Measurements from ENCODE around the gene LCAT.

The LCAT gene

DNA sequence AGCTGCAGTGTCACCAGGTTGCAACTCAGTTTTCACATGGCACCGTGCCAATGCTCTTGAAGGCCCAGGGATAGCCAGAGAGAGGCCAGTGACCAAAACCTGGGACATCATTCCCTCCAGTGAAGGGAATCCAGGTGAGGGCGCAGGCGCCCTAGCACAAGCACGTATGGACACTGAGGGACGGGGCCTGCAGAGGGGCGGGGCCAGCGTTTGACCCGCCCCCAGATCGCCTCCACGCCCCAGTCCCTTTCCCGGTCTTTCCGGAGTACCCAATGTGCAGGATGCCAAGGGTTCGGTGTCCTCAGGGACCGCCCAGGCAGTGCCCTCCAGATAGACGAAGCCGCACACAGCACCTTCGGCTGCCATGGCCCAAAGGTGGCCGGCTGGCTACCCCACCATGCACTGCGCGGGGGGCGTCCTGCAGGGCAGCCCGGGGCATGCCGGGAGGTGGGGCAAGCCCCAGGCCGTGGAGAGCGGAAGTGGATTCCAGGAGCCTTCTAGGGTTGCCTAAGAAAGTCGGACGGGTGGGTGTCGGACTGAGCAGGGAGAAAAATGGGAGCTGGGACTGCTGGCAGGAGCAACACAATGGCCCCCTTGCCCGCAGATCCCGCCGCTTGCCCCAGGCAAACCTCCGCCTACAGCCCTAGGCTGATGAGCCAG lies 19.9 kb upstream of the LCAT start:
- Histone ChIP-seq H3K9me3 (ENCODE audit: control extremely low read depth in 1 of 5, control insufficient read depth in 4 of 5, insufficient read depth in 2 of 5, low read depth in 1 of 5, low read length in 4 of 5) (no peaks in the 10 kb centered on the region), H3K36me3 (ENCODE audit: control insufficient read depth in 4 of 4, insufficient read depth in 4 of 4, low read length in 3 of 4) (peaks cover 2 to 44% (median 14%) of the 10 kb centered on the region in 4 experiments), H3K27me3 (replicated peaks in 2 of 5; ENCODE audit: control insufficient read depth in 4 of 5, insufficient read depth in 5 of 5, low read length in 4 of 5) (no peaks in the 10 kb centered on the region), H3K27ac (ENCODE audit: insufficient read depth in 1 of 2, low read depth in 1 of 2, low read length in 2 of 2, poor library complexity in 1 of 2, severe bottlenecking in 2 of 2) (no peak overlapping the region), H3K4me1 (ENCODE audit: control extremely low read depth in 1 of 4, control insufficient read depth in 4 of 4, insufficient read depth in 4 of 4, low read length in 3 of 4) (peaks cover 0 to 26% (median 15%) of the 10 kb centered on the region in 4 experiments), H3K4me3 (ENCODE audit: control insufficient read depth in 1 of 7, extremely low read depth in 1 of 7, insufficient read depth in 4 of 7, low read depth in 2 of 7, low read length in 6 of 7) (no peak overlapping the region)
- CTCF ChIA-PET: interaction anchor here (0.8 to 2.4 kb wide), 3 partner anchors 13 to 88 kb away, joined by 3 to 9 read pairs (median 4); no protein-coding TSS in a partner anchor
- WGBS (ENCODE audit: insufficient coverage): 91% methylated on average over 31 of the region's 32 CpGs
- POLR2A ChIA-PET: no interaction called here
- DNase-seq: no peak

DNA sequence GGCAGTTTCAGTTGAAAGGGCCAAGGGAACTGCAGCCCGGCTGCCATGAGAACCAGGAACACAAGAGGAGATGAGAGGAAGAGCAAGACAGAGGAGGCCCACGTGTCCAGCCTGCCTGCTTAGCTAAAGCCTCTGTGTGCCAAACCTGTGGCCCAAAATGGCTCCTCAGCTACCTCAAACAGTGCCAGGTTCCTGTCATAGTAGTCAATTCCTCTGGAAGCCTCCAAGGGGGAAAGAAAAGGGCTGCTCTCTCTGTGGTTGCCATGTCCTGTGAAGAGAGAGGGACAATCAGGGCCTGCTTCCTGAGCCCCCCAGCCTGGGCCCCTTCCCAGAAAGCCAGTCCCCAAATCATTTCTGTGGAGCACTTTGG lies 19.4 kb upstream of the LCAT start:
- Histone ChIP-seq H3K4me1 (ENCODE audit: control extremely low read depth in 1 of 4, control insufficient read depth in 4 of 4, insufficient read depth in 4 of 4, low read length in 3 of 4) (peaks cover 0 to 25% (median 12%) of the 10 kb centered on the region in 4 experiments), H3K27me3 (replicated peaks in 2 of 5; ENCODE audit: control insufficient read depth in 4 of 5, insufficient read depth in 5 of 5, low read length in 4 of 5) (no peaks in the 10 kb centered on the region), H3K4me3 (ENCODE audit: control insufficient read depth in 1 of 7, extremely low read depth in 1 of 7, insufficient read depth in 4 of 7, low read depth in 2 of 7, low read length in 6 of 7) (no peak overlapping the region), H3K9me3 (ENCODE audit: control extremely low read depth in 1 of 5, control insufficient read depth in 4 of 5, insufficient read depth in 2 of 5, low read depth in 1 of 5, low read length in 4 of 5) (no peaks in the 10 kb centered on the region), H3K27ac (ENCODE audit: insufficient read depth in 1 of 2, low read depth in 1 of 2, low read length in 2 of 2, poor library complexity in 1 of 2, severe bottlenecking in 2 of 2) (no peak overlapping the region), H3K36me3 (ENCODE audit: control insufficient read depth in 4 of 4, insufficient read depth in 4 of 4, low read length in 3 of 4) (peaks cover 2 to 49% (median 17%) of the 10 kb centered on the region in 4 experiments)
- 100% methylated on average over 2 of the region's 2 CpGs for WGBS (ENCODE audit: insufficient coverage)
- ChIA-PET POLR2A (no interaction called here), CTCF (interaction anchor here (0.8 to 2.4 kb wide), 7 partner anchors 13 to 88 kb away, joined by 3 to 9 read pairs (median 3); no protein-coding TSS in a partner anchor)
- DNase-seq: no peak

DNA sequence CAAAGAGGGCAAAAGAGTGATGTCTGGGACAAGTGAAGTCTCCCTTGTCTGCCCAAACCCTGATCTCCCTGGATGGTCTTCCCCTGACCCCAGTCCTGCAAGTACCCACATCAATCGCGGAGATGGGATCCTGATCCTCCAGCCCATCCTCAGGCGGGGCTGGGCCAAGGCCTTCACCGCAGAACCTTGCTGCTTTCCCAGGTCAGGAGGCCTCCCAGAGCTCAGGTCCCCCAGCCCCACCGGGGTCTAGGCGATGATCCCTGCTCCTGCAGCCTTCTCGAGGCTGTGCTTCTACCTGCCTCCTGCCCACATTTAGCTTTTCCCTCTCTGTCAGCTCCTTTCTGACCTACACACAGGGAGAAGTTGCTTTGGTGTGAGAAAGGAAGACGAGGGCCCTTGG lies 18.2 kb upstream of the LCAT start:
- 92% methylated on average over 7 of the region's 8 CpGs for WGBS (ENCODE audit: insufficient coverage)
- H3K27me3 ChIP-seq (replicated peaks in 2 of 5; ENCODE audit: control insufficient read depth in 4 of 5, insufficient read depth in 5 of 5, low read length in 4 of 5): no peaks in the 10 kb centered on the region
- ChIA-PET POLR2A (no interaction called here), CTCF (interaction anchor here (1.0 to 2.4 kb wide), 5 partner anchors 11 to 103 kb away, joined by 3 to 9 read pairs (median 3); no protein-coding TSS in a partner anchor)
- peaks cover 2 to 57% (median 18%) of the 10 kb centered on the region in 4 experiments for H3K36me3 ChIP-seq (ENCODE audit: control insufficient read depth in 4 of 4, insufficient read depth in 4 of 4, low read length in 3 of 4)
- no peaks in the 10 kb centered on the region for H3K9me3 ChIP-seq (ENCODE audit: control extremely low read depth in 1 of 5, control insufficient read depth in 4 of 5, insufficient read depth in 2 of 5, low read depth in 1 of 5, low read length in 4 of 5)
- no peak for DNase-seq
- H3K4me1 ChIP-seq (ENCODE audit: control extremely low read depth in 1 of 4, control insufficient read depth in 4 of 4, insufficient read depth in 4 of 4, low read length in 3 of 4): peaks cover 0 to 16% (median 4%) of the 10 kb centered on the region in 4 experiments
- no peak overlapping the region for H3K4me3 ChIP-seq (ENCODE audit: control insufficient read depth in 1 of 7, extremely low read depth in 1 of 7, insufficient read depth in 4 of 7, low read depth in 2 of 7, low read length in 6 of 7)
- H3K27ac ChIP-seq (ENCODE audit: insufficient read depth in 1 of 2, low read depth in 1 of 2, low read length in 2 of 2, poor library complexity in 1 of 2, severe bottlenecking in 2 of 2): no peak overlapping the region

DNA sequence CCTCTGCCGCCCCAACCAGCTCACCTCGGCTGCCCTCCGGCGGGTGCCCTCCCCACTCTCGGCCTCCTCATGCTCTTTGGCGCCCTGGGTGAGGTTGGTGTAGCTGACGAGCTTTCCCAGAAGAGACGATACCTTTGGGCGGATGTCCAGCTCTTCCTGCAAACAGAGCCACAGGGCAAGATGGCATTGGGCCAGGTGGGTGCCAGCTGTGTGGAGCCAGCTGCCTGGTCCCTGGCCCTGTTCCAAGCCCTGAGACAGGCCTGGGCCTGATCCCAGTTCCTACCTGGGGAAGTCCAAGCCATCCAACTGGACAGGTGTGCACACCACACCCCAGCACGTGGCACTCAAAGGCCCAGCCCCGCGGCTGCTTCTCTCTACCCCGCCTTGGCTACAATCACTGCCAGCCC lies 17.6 kb upstream of the LCAT start:
- H3K4me3 ChIP-seq (ENCODE audit: control insufficient read depth in 1 of 7, extremely low read depth in 1 of 7, insufficient read depth in 4 of 7, low read depth in 2 of 7, low read length in 6 of 7): no peak overlapping the region
- peaks cover 0 to 10% (median under 1%) of the 10 kb centered on the region in 4 experiments for H3K4me1 ChIP-seq (ENCODE audit: control extremely low read depth in 1 of 4, control insufficient read depth in 4 of 4, insufficient read depth in 4 of 4, low read length in 3 of 4)
- H3K27me3 ChIP-seq (replicated peaks in 2 of 5; ENCODE audit: control insufficient read depth in 4 of 5, insufficient read depth in 5 of 5, low read length in 4 of 5): no peaks in the 10 kb centered on the region
- no peak overlapping the region for H3K27ac ChIP-seq (ENCODE audit: insufficient read depth in 1 of 2, low read depth in 1 of 2, low read length in 2 of 2, poor library complexity in 1 of 2, severe bottlenecking in 2 of 2)
- DNase-seq: no peak
- 100% methylated on average over 4 of the region's 13 CpGs for WGBS (ENCODE audit: insufficient coverage)
- H3K9me3 ChIP-seq (ENCODE audit: control extremely low read depth in 1 of 5, control insufficient read depth in 4 of 5, insufficient read depth in 2 of 5, low read depth in 1 of 5, low read length in 4 of 5): no peaks in the 10 kb centered on the region
- CTCF ChIA-PET: interaction anchor here (0.6 to 1.4 kb wide), 2 partner anchors 21 to 103 kb away, joined by 3 to 4 read pairs; no protein-coding TSS in a partner anchor
- H3K36me3 ChIP-seq (ENCODE audit: control insufficient read depth in 4 of 4, insufficient read depth in 4 of 4, low read length in 3 of 4): peaks cover 2 to 57% (median 18%) of the 10 kb centered on the region in 4 experiments
- POLR2A ChIA-PET: no interaction called here

DNA sequence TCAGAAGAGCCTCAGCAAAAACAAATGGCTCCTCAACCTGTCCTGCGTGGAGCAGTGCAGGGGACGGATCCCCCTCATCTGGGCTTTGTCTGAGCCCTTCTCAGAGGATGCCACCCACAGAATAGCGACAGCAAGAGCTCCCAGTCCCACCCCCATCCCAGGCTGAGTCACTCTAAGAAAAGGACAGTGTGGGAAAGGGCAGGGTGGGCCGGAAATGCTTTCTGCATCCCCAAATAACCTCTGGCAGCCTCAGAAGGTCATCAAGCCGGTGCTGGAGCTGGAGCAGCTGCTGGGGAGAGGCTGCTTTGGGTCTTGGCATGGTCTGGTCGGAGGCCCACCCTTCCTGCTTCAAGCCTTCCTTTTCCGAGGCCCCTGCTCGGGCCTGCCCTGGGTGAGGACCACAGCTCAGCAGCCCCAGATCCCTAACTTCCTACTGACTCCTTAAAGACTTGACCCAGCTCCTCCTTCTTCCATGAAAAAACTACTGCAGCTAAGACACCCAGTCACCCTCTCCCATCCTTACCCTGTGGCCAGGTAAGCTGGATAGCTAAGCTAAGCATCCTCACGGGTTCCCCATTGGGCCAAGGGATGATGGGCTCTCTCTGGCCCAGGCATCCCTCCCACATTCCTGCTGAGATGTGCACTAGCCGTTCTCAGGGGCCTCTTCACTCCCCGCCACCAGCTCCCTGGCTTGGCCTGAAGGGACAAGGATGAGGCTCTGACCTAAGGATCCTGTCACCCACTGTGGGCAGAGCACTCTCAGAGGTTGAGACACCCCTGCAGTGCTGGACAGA lies 15.8 kb upstream of the LCAT start:
- no peak for DNase-seq
- Histone ChIP-seq H3K36me3 (ENCODE audit: control insufficient read depth in 4 of 4, insufficient read depth in 4 of 4, low read length in 3 of 4) (peaks cover 2 to 59% (median 18%) of the 10 kb centered on the region in 4 experiments), H3K27me3 (replicated peaks in 2 of 5; ENCODE audit: control insufficient read depth in 4 of 5, insufficient read depth in 5 of 5, low read length in 4 of 5) (no peaks in the 10 kb centered on the region), H3K4me1 (ENCODE audit: control extremely low read depth in 1 of 4, control insufficient read depth in 4 of 4, insufficient read depth in 4 of 4, low read length in 3 of 4) (peaks cover 0 to 2% (median 0%) of the 10 kb centered on the region in 4 experiments), H3K9me3 (ENCODE audit: control extremely low read depth in 1 of 5, control insufficient read depth in 4 of 5, insufficient read depth in 2 of 5, low read depth in 1 of 5, low read length in 4 of 5) (no peaks in the 10 kb centered on the region), H3K4me3 (ENCODE audit: control insufficient read depth in 1 of 7, extremely low read depth in 1 of 7, insufficient read depth in 4 of 7, low read depth in 2 of 7, low read length in 6 of 7) (no peak overlapping the region), H3K27ac (ENCODE audit: insufficient read depth in 1 of 2, low read depth in 1 of 2, low read length in 2 of 2, poor library complexity in 1 of 2, severe bottlenecking in 2 of 2) (no peak overlapping the region)
- WGBS (ENCODE audit: insufficient coverage): 98% methylated on average over 8 of the region's 11 CpGs
- CTCF ChIA-PET: interaction anchor here (0.9 to 1.5 kb wide), 6 partner anchors 18 to 81 kb away, joined by 3 to 4 read pairs (median 3); no protein-coding TSS in a partner anchor
- POLR2A ChIA-PET: interaction anchor here (1.0 kb wide), 1 partner anchor 11 kb away, joined by 3 read pairs; no protein-coding TSS in a partner anchor

DNA sequence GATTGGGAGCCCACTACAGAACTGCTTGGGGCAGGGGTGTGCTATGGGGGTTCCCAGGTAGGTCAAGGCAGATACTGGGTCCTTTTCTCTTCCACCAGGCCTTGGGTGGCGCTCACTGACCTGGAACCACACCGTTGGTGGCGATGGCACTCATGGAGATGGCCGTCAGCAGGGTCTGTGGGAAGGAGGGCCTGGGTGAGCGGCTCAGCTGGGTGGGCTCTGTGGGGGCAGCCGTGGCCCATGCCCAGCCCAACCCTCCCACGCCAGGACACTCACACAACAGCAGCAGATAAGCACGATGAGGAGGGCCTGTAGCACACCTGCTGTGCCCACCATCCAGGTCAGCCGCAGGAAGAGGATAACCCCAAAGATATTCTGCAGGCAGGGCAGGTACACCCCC lies 13.7 kb upstream of the LCAT start:
- H3K9me3 ChIP-seq (ENCODE audit: control extremely low read depth in 1 of 5, control insufficient read depth in 4 of 5, insufficient read depth in 2 of 5, low read depth in 1 of 5, low read length in 4 of 5): no peaks in the 10 kb centered on the region
- no peak overlapping the region for H3K4me3 ChIP-seq (ENCODE audit: control insufficient read depth in 1 of 7, extremely low read depth in 1 of 7, insufficient read depth in 4 of 7, low read depth in 2 of 7, low read length in 6 of 7)
- CTCF ChIA-PET: interaction anchor here (0.8 to 1.7 kb wide), 5 partner anchors 9 to 83 kb away, joined by 3 to 5 read pairs (median 3); no protein-coding TSS in a partner anchor
- POLR2A ChIA-PET: no interaction called here
- H3K27ac ChIP-seq (ENCODE audit: insufficient read depth in 1 of 2, low read depth in 1 of 2, low read length in 2 of 2, poor library complexity in 1 of 2, severe bottlenecking in 2 of 2): no peak overlapping the region
- H3K27me3 ChIP-seq (replicated peaks in 2 of 5; ENCODE audit: control insufficient read depth in 4 of 5, insufficient read depth in 5 of 5, low read length in 4 of 5): no peaks in the 10 kb centered on the region
- WGBS (ENCODE audit: insufficient coverage): 100% methylated on average over 6 of the region's 9 CpGs
- no peak for DNase-seq
- H3K36me3 ChIP-seq (ENCODE audit: control insufficient read depth in 4 of 4, insufficient read depth in 4 of 4, low read length in 3 of 4): peaks cover 2 to 63% (median 22%) of the 10 kb centered on the region in 4 experiments
- H3K4me1 ChIP-seq (ENCODE audit: control extremely low read depth in 1 of 4, control insufficient read depth in 4 of 4, insufficient read depth in 4 of 4, low read length in 3 of 4): no peaks in the 10 kb centered on the region
